SU-DHL-6 (cell line): ENCODE data around the gene ARHGEF11.

ENCODE experiments used
- H2AFZ ChIP-seq: fragments of 200-600 bp; sonication (generic); 2 replicates; pipeline ENCODE4 v1.6.1; 2014; ENCODE audit warnings: low read depth, mild to moderate bottlenecking, moderate library complexity, mixed read lengths, antibody characterized with exemption, low read length; ENCODE audit not compliant: severe bottlenecking
- H3F3A ChIP-seq: fragments of 200-600 bp; shearing (Covaris generic); 2 replicates; pipeline ENCODE4 v1.6.0; 2016; ENCODE audit warnings: antibody characterized with exemption, mild to moderate bottlenecking; ENCODE audit not compliant: insufficient read depth
- H3K27ac ChIP-seq: fragments of 200-600 bp; sonication (generic); 2 replicates; pipeline ENCODE4 v1.5.1; 2016; ENCODE audit warnings: low read depth, mild to moderate bottlenecking, low read length, moderate library complexity, mixed read lengths
- H3K27me3 ChIP-seq: fragments of 200-600 bp; sonication (generic), shearing (Covaris generic); 2 replicates; pipeline ENCODE4 v1.6.0; 2014; ENCODE audit warnings: mild to moderate bottlenecking, low read length
- H3K36me3 ChIP-seq: fragments of 200-600 bp; sonication (generic); 2 replicates; pipeline ENCODE4 v1.6.1; 2014; ENCODE audit warnings: mild to moderate bottlenecking, low read length, mixed read lengths
- H3K4me2 ChIP-seq: fragments of 300-600, 200-600 bp; shearing (Covaris generic), sonication (generic); 2 replicates; pipeline ENCODE4 v1.6.0; 2014; ENCODE audit warnings: low read length, low read depth, mild to moderate bottlenecking; ENCODE audit not compliant: poor library complexity, severe bottlenecking
- H3K4me3 ChIP-seq: fragments of 200-600 bp; sonication (generic); 2 replicates; pipeline ENCODE4 v1.5.1; 2014; ENCODE audit warnings: antibody characterized with exemption, low read length, mild to moderate bottlenecking, mixed read lengths; ENCODE audit not compliant: insufficient read depth, poor library complexity, severe bottlenecking
- H3K79me2 ChIP-seq: fragments of 200-600 bp; sonication (generic); 2 replicates; pipeline ENCODE4 v1.6.1; 2014; ENCODE audit warnings: mild to moderate bottlenecking, low read length, moderate library complexity; ENCODE audit not compliant: insufficient read depth
- H3K9ac ChIP-seq: fragments of 200-600 bp; sonication (generic); 2 replicates; pipeline ENCODE4 v1.7.0; 2014; ENCODE audit warnings: mild to moderate bottlenecking, low read length
- H3K9me2 ChIP-seq: fragments of 200-600 bp; sonication (generic); replicated peaks from 2 replicates; pipeline ENCODE4 v1.6.1; 2014; ENCODE audit warnings: low read length; ENCODE audit not compliant: insufficient read depth
- H3K9me3 ChIP-seq: fragments of 200-600 bp; sonication (generic); 2 replicates; pipeline ENCODE4 v1.6.1; 2014; ENCODE audit warnings: low read length, mixed read lengths; ENCODE audit not compliant: insufficient read depth
- H4K20me1 ChIP-seq: fragments of 200-600 bp; sonication (generic); 2 replicates; pipeline ENCODE4 v1.6.1; 2014; ENCODE audit warnings: low read depth, mild to moderate bottlenecking, antibody characterized with exemption, low read length, moderate library complexity, mixed read lengths
- CTCF ChIP-seq: fragments of 200-600 bp; sonication (generic); IDR thresholded peaks from one replicate; pipeline ENCODE4 v1.5.1; 2017; ENCODE audit warnings: antibody characterized with exemption, mild to moderate bottlenecking, low read length, moderate library complexity; ENCODE audit not compliant: insufficient read depth, poor library complexity, severe bottlenecking
- EZH2phosphoT487 ChIP-seq: fragments of 200-600 bp; sonication (generic), shearing (Covaris generic); conservative IDR thresholded peaks from 2 replicates; pipeline ENCODE4 v1.6.1; 2018; ENCODE audit warnings: mild to moderate bottlenecking, antibody characterized with exemption, low read length, moderate library complexity, mixed read lengths

The ARHGEF11 gene

GRCh38 chr1:156896490-156897033 is 149.0 kb downstream of the ARHGEF11 start:
- Histone ChIP-seq H3K9ac (no peak overlapping the region), H3K4me3 (no peak overlapping the region), H3K9me2 (no peaks in the 10 kb centered on the region), H2AFZ (no peak overlapping the region), H3F3A (no peaks in the 10 kb centered on the region), H4K20me1 (no peaks in the 10 kb centered on the region), H3K4me2 (no peak overlapping the region), H3K27ac (no peak overlapping the region), H3K9me3 (no peaks in the 10 kb centered on the region), H3K27me3 (0 out of 2 replicates have a peak, but pooled peaks cover 2% of the 10 kb centered on the region), H3K36me3 (no peaks in the 10 kb centered on the region), H3K79me2 (no peaks in the 10 kb centered on the region)
- TF ChIP-seq EZH2phosphoT487 (no peak), CTCF (no peak)

GRCh38 chr1:156895927-156896326 is 149.6 kb downstream of the ARHGEF11 start:
- Histone ChIP-seq H3K27ac (no peak overlapping the region), H4K20me1 (no peaks in the 10 kb centered on the region), H3K4me3 (no peak overlapping the region), H3K9ac (no peak overlapping the region), H3K9me3 (no peaks in the 10 kb centered on the region), H3K4me2 (no peak overlapping the region), H3F3A (no peaks in the 10 kb centered on the region), H3K27me3 (0 out of 2 replicates have a peak, but pooled peaks cover 2% of the 10 kb centered on the region), H3K9me2 (no peaks in the 10 kb centered on the region), H2AFZ (no peak overlapping the region), H3K79me2 (no peaks in the 10 kb centered on the region), H3K36me3 (no peaks in the 10 kb centered on the region)
- TF ChIP-seq EZH2phosphoT487: no peak
- TF ChIP-seq CTCF: no peak

DNA sequence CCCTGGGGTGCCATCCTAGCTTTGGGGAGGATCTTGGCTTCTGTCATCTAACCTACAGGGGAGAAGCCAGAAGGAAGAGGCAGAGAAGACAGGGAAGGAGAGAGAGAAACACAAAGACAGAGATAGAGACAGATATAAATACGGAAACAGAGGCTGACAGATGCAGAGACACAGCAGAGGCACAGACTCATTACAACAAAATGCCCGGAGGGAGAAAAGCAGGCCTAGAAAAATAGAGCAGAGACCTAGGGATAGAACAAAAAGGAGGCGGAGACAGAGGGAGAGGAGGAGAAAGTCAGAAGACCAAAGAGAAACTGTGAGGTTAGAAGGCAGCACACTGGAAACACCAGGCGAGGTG is 150.1 kb downstream of the ARHGEF11 start:
- H3K9me2 ChIP-seq: no peaks in the 10 kb centered on the region

More for the DNA sequence above, 150.1 kb downstream of the ARHGEF11 start:
- Histone ChIP-seq H3K9ac (no peak overlapping the region), H4K20me1 (no peaks in the 10 kb centered on the region), H2AFZ (no peak overlapping the region), H3K4me3 (no peak overlapping the region), H3F3A (no peaks in the 10 kb centered on the region), H3K27me3 (0 out of 2 replicates have a peak, but pooled peaks cover 2% of the 10 kb centered on the region), H3K36me3 (no peaks in the 10 kb centered on the region), H3K4me2 (no peak overlapping the region), H3K9me3 (no peaks in the 10 kb centered on the region), H3K79me2 (no peaks in the 10 kb centered on the region), H3K27ac (no peak overlapping the region)
- no peak for TF ChIP-seq CTCF
- no peak for TF ChIP-seq EZH2phosphoT487
